ENCODE results near the gene ADARB2.

GRCh38 chr10:1597370-1598146 lies 139.8 kb downstream of the ADARB2 start:
- TF ChIP-seq CTCF (IDR thresholded peaks at IDR 0.05): no peak
- no peak for TF ChIP-seq POLR2AphosphoS5 (IDR thresholded peaks at IDR 0.05)
